Endothelial cell (in vitro differentiated cells): ENCODE measurements around the gene RAMP3. TPM values are rescaled to one million over a fixed set of nuclear protein-coding genes. Genes with fewer than 3 reads are reported as not detected.

Source experiments
- DNase-seq: peaks from one replicate; pipeline ENCODE4 v3.0.0; 2021; ENCODE audit warnings: low spot score
- H3K27ac Mint-ChIP-seq: one replicate; pipeline ENCODE4 v1.8.0; 2021; ENCODE audit warnings: mixed read lengths, inconsistent platforms; ENCODE audit not compliant: unreplicated experiment
- H3K27me3 Mint-ChIP-seq: one replicate; pipeline ENCODE4 v1.8.0; 2021; ENCODE audit warnings: mild to moderate bottlenecking, moderate library complexity, mixed read lengths, inconsistent platforms; ENCODE audit not compliant: unreplicated experiment
- H3K36me3 Mint-ChIP-seq: one replicate; pipeline ENCODE4 v1.8.0; 2021; ENCODE audit warnings: mild to moderate bottlenecking, low read depth, mixed read lengths, inconsistent platforms; ENCODE audit not compliant: unreplicated experiment
- H3K4me1 Mint-ChIP-seq: one replicate; pipeline ENCODE4 v1.8.0; 2021; ENCODE audit warnings: mild to moderate bottlenecking, mixed read lengths, inconsistent platforms; ENCODE audit not compliant: unreplicated experiment
- H3K4me3 Mint-ChIP-seq: one replicate; pipeline ENCODE4 v1.8.0; 2021; ENCODE audit warnings: mild to moderate bottlenecking, mixed read lengths, inconsistent platforms; ENCODE audit not compliant: unreplicated experiment
- H3K9me3 Mint-ChIP-seq: one replicate; pipeline ENCODE4 v1.8.0; 2021; ENCODE audit warnings: mixed read lengths, inconsistent platforms; ENCODE audit not compliant: unreplicated experiment
- total RNA-seq: library from RNA; stranded (reverse); fragmentation: NEBNext Ultra II Directional; extraction: Animal tissue kit (Norgen Biotek cat#: 25700); gene quantifications from one replicate; pipeline ENCODE4 v1.2.1, GENCODE V29; 2021; ENCODE audit not compliant: unreplicated experiment
- TF ChIP-seq, protein P1 (sequence below): fragments of 200-600 bp; sonication (generic); IDR thresholded peaks from one replicate; pipeline ENCODE4 v1.5.0; 2021; ENCODE audit warnings: antibody characterized with exemption; ENCODE audit not compliant: unreplicated experiment

The RAMP3 gene
- total RNA-seq, 1 donor from 2014 or later = 0.62 TPM

DNA sequence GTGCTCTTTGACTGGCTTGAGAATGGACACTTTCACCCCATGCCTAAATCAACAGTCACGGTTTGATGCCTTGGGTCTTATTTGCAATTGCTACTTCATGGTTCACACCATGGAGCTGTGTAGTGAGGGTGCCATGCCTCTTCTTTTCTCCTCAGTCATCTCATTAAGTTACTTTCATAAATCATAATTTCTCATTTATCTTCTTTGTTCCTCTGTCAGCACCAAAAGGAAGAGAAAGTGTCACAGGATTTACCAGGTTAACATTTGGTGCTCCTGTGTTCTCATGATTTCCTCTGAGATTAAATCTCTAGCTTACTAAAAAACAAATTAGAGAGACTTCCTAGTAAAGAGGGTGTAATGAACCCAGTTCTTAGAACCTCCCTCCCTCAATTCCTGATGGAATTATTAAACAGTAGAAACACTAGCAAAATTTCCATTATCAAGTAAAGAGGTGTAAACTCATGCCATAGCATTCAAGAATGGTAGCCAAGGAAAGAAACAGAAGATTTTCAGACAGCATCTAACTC is 75.7 kb downstream of the RAMP3 start:
- TF ChIP-seq, protein P1, sequence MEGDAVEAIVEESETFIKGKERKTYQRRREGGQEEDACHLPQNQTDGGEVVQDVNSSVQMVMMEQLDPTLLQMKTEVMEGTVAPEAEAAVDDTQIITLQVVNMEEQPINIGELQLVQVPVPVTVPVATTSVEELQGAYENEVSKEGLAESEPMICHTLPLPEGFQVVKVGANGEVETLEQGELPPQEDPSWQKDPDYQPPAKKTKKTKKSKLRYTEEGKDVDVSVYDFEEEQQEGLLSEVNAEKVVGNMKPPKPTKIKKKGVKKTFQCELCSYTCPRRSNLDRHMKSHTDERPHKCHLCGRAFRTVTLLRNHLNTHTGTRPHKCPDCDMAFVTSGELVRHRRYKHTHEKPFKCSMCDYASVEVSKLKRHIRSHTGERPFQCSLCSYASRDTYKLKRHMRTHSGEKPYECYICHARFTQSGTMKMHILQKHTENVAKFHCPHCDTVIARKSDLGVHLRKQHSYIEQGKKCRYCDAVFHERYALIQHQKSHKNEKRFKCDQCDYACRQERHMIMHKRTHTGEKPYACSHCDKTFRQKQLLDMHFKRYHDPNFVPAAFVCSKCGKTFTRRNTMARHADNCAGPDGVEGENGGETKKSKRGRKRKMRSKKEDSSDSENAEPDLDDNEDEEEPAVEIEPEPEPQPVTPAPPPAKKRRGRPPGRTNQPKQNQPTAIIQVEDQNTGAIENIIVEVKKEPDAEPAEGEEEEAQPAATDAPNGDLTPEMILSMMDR = no peak
- Mint-ChIP-seq H3K27ac (no peak overlapping the region), H3K27me3 (no peaks in the 10 kb centered on the region)

More for the DNA sequence above, 75.7 kb downstream of the RAMP3 start:
- Mint-ChIP-seq H3K36me3 (no peaks in the 10 kb centered on the region), H3K4me1 (peaks cover 7% of the 10 kb centered on the region), H3K4me3 (no peak overlapping the region), H3K9me3 (no peaks in the 10 kb centered on the region)
- DNase-seq = no peak

Other genes starting within 250 kb of the RAMP3 start
- gene MYO1G, start 178.8 kb upstream of the RAMP3 start, total RNA-seq = 0.13 TPM
- 59.8 TPM for gene CCM2, start 157.6 kb upstream of the RAMP3 start, total RNA-seq
- gene NACAD, start 68.8 kb upstream of the RAMP3 start, total RNA-seq = 3.5 TPM
- gene TBRG4, start 46.1 kb upstream of the RAMP3 start, total RNA-seq = 48.1 TPM